Stimulated activated CD8-positive, alpha-beta memory T cell treated with anti-CD3 and anti-CD28 coated beads, Interleukin-7, amount 100 ng/mL, for 48 hours (primary cell): ENCODE data around the gene HADHA.
A peak's percentile ranks its signal among the peaks of the same experiment; 100 is the strongest.

Source experiments
- DNase-seq, 2 donors: peaks; one replicate each; pipeline ENCODE4 v3.0.0-alpha.2; 2020; ENCODE audit warnings: low read depth in 1 of 2; ENCODE audit errors: extremely low read depth in 1 of 2

The HADHA gene

DNA sequence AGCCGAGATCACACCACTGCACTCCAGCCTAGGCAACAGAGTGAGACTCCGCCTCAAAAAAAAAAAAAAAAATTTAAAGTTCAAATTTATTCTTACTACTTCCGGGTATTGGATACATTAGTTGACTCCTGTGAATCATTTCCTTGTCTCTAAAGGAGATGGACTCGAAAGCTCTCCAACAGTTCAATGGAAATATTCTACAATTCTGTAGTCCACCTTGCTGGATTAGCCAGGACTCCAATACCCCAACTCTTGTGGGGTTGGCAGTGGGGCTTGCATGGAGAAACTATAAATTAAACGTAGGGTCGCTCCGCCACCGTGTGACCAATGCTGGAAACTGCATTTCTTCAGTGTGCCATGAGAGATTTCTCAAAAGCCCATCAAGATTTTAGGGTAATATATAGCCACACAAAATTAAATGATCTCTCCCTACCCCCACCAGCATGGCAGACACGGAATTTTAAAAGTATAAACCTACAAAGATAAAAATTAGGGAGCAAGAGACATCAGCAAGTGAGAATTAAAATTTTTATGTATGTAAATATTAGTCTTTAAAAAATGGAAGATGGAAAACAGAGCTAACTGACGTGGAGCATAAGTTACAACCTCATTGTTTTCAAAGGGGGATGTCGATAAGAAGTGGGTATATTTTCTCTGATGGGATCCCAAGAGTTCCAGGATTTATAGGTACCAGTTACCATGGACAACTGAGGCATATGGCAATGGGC is 99.3 kb downstream of the HADHA start:
- peak; percentile 19 to 20 for DNase-seq

DNA sequence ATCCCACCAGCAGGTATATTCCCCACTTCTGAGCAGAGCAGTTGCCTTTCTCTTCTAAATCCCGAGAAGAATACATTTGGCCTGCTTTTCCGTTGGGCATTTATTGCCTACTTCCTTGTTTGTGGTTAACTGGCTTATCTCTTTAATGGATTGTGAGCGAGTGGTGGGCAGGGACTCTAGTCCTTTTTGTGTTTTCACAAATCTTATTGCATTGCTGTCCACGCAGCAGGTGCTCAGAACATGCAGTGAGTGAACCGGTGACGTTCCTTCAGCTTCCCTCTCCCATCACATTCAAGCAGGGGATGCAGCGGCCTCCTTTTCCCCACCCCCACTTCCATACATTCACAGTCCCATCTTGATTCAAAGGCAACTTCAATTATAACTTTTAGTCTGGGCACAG is 100.4 kb downstream of the HADHA start:
- DNase-seq, result no peak

DNA sequence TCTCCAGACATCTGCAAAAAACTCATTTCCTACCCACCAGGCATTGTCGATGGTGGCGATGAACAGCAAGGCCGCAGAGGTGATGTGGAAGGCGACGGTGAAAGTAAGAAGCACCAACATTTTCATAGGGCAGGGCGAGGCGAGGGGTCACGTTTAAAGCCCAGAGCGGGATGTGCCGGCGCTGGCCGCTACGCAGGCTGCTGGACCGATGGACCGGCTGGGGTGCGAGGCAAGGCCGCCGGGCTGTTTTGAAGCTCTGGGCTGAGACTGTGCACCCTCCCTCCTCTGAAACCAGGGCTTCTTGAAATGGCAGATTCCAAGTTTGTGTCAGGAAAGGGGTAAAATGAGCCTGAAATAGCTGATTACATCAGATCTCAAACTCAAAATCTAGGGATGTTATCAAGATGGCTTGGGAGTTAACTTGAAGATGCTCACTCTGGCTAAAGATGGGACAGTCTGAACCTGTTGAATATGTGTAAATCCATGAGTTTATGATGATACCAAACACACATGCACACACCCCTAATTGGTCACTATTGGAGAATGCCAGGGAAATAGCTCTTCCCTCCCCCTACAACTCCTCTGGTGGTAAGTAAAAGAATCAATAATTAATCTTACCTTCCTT is 103.2 kb downstream of the HADHA start:
- no peak for DNase-seq
